Adipocyte (in vitro differentiated cells): ENCODE data around the gene LY6G6C.
A peak's percentile ranks its signal among the peaks of the same experiment; 100 is the strongest.

Experiments used
- DNase-seq: peaks from one replicate; pipeline ENCODE4 v3.0.0-alpha.2; 2015; ENCODE audit warnings: low read depth
- H3K27me3 ChIP-seq: replicated peaks from 2 replicates; pipeline ENCODE4 v1.7.0; 2013; ENCODE audit warnings: mild to moderate bottlenecking, low read length, moderate library complexity; ENCODE audit not compliant: control insufficient read depth, insufficient read depth
- H3K36me3 ChIP-seq: 2 replicates; pipeline ENCODE4 v1.7.0; 2013; ENCODE audit warnings: low read length, mild to moderate bottlenecking, moderate library complexity; ENCODE audit not compliant: control insufficient read depth, insufficient read depth, severe bottlenecking
- H3K4me1 ChIP-seq: 2 replicates; pipeline ENCODE4 v1.7.0; 2013; ENCODE audit warnings: mild to moderate bottlenecking, low read length, moderate library complexity; ENCODE audit not compliant: control insufficient read depth, insufficient read depth
- H3K4me3 ChIP-seq: 2 replicates; pipeline ENCODE4 v1.7.0; 2013; ENCODE audit warnings: mild to moderate bottlenecking, low read length, moderate library complexity
- H3K9ac ChIP-seq: 2 replicates; pipeline ENCODE4 v1.7.0; 2013; ENCODE audit warnings: mild to moderate bottlenecking, low read length, moderate library complexity
- H3K9me3 ChIP-seq: 2 replicates; pipeline ENCODE4 v1.7.0; 2013; ENCODE audit warnings: mild to moderate bottlenecking, low read length, moderate library complexity; ENCODE audit not compliant: control insufficient read depth

The LY6G6C gene, protein sequence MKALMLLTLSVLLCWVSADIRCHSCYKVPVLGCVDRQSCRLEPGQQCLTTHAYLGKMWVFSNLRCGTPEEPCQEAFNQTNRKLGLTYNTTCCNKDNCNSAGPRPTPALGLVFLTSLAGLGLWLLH

DNA sequence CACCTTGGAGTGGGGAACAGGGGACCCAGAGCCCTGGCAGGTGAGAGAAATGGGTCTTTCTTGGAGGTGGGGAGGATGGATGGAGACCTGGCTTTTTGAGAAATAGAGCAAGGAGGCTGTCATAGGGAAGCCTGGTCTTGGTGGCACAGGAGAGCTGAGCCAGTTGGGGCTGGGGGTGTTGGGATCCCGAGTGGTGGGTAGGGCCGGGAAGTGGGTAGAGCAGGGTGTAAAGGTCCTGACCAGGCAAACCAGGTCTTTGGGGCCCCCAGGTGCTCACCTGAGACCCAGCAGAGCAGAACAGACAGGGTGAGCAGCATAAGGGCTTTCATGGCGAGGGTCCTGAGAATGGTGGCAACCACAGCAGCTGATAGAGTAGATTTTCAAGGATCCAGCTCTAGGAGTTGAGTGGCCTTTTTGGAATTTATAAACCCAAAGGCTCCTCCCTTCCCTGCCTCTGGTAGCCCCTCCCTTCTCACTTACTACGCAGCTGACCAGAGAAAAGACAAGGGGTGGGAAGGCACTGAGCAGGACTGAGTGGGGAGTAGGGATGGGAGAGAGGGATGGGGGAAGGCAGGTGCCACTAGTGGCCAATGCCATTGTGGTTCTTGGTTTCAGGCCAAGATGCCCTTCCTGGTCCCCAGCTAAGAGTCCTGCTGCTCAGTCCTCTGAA lies at the start of gene LY6G6C:
TSS of gene LY6G6C (minus strand) at position 396 of the 670 bp plus-strand sequence. CDS start at position 329, 67 bp downstream.
- Histone ChIP-seq H3K36me3 (peaks cover 5% of the 10 kb centered on the region), H3K9ac (no peak within 1 kb of the TSS), H3K9me3 (no peaks in the 10 kb centered on the region), H3K4me1 (no peaks in the 10 kb centered on the region), H3K4me3 (no peak within 1 kb of the TSS), H3K27me3 (peaks cover 2% of the 10 kb centered on the region)
- DNase-seq, result no peak

DNA sequence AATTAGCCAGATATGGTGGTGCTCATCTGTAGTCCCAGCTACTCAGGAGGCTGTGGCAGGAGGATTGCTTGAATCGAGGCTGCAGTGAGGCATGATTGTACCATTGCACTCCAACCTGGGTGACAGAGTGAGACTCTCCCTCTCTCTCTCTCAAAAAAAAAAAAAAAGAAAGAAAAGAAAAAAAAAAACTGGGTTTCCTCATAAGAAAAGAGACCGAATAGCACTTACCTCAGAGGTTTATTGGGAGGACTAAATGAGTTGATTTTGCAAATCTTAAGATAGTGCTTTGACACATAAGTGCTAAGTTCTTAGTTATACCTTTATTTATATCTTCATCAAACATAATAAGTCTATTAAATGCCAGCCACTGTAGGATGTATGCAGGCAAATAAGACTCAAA lies 49.3 kb upstream of the LY6G6C start:
- no peak for DNase-seq
- Histone ChIP-seq H3K9me3 (no peaks in the 10 kb centered on the region), H3K9ac (no peak overlapping the region)

DNA sequence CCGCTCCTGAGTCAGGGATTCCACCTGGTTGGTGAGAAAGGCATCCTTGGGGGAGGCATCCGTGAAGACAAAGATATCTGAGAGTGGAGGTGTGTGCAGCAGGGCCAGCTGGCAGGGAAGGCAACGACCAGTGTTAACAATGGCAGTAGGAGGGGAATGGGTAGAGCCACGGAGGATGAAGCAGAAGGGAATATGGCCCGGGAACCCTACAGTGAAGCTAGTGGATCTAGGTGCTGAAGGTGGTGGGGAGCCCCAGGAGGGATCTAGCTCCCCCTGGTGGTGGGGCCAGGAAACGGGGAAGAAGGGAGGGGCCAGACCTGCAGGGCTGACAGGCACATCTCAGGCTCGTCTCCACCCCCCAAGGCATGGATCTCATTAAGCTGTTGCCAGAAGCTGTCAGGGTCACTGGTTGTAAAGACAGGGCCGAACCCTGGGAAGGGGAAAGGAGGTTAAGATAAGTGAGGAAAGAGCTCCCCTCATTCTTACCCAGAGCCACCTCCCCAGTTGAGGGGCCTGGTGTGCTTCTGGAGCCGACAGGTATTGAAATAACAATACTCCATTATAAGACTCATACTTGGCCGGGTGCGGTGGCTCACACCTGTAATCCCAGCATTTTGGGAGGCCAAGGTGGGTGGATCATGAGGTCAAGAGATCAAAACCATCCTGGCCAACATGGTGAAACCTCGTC lies 48.3 kb upstream of the LY6G6C start:
- H3K27me3 ChIP-seq, result peaks cover 7% of the 10 kb centered on the region
- no peaks in the 10 kb centered on the region for H3K36me3 ChIP-seq
- H3K4me1 ChIP-seq, result no peaks in the 10 kb centered on the region
- H3K9ac ChIP-seq, result no peak overlapping the region
- no peak overlapping the region for H3K4me3 ChIP-seq
- H3K9me3 ChIP-seq, result no peaks in the 10 kb centered on the region
- peak; percentile 42 for DNase-seq

More for the DNA sequence above, 49.3 kb upstream of the LY6G6C start:
- Histone ChIP-seq H3K4me1 (no peaks in the 10 kb centered on the region), H3K36me3 (no peaks in the 10 kb centered on the region), H3K27me3 (peaks cover 6% of the 10 kb centered on the region), H3K4me3 (no peak overlapping the region)

DNA sequence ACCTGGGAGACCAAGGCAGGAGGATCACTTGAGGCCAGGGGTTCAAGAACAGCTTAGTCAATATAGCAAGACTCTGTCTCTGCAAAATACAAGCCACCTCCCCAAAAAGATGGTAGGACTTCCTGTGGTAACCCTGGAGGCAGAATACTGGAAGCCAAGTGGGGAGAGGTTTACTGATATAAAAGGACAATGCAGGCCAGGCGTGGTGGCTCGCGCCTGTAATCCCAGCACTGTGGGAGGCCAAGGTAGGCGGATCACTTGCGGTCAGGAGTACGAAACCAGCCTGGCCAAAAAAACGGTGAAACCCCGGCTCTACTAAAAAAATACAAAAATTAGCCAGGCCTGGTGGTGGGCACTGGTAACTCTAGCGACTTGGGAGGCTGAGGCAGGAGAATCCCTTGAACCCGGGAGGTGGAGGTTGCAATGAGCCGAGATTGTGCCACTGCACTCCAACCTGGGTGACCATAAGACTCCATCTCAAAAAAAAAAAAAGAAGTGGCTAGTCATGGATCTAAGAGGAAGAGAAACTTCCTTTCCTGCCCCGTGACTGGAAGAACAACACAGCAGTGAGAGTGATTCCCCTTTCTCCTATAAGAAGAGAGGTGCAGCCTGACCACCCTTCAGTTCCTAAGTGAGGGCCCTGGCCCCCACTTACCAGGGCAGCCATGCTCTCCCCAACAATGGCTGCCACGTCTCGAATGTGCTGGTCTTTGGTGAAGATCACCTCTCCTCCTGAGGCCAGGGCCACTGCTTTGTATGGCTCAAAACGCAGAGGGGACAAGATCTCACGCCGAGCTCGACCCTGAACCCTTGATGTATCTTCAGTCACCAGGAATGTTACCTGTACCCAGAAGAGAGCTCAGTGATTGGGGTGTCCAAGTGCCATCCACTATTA lies 47.1 kb upstream of the LY6G6C start:
- no peak overlapping the region for H3K4me3 ChIP-seq
- peaks cover 7% of the 10 kb centered on the region for H3K27me3 ChIP-seq
- no peak overlapping the region for H3K9ac ChIP-seq
- no peak for DNase-seq
- H3K4me1 ChIP-seq, result no peaks in the 10 kb centered on the region
- H3K9me3 ChIP-seq, result no peaks in the 10 kb centered on the region
- H3K36me3 ChIP-seq, result no peaks in the 10 kb centered on the region

DNA sequence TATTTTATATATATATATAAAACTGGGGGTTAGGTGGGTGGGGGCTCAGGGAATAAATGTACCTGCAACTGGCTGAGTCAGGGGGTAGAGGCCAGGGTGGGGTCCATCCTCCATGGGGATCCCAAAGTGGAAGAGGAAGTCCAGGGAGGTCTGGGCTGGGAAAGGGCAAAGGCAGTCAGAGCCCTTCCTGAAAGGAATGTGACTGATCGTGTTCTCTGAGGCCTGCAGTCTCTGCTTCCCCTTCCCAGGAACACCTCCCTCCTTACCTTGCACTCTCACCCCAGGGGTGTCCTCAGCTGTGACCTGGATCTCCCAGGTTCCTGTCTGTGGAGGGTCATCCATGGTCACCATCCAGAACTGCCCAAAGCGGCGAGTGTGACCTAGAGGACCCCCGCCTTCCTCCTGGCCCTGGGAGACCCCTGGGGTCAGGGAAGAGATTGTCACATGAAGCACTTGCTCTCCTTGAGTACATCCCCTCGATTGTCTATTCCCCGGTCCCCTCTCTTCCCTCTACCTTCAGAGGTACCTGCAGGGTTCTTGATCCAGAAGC lies 45.6 kb upstream of the LY6G6C start:
- DNase-seq, result no peak
- H3K27me3 ChIP-seq, result peaks cover 7% of the 10 kb centered on the region
- no peaks in the 10 kb centered on the region for H3K9me3 ChIP-seq
- no peaks in the 10 kb centered on the region for H3K36me3 ChIP-seq
- no peak overlapping the region for H3K4me3 ChIP-seq
- H3K9ac ChIP-seq, result no peak overlapping the region
- no peaks in the 10 kb centered on the region for H3K4me1 ChIP-seq

DNA sequence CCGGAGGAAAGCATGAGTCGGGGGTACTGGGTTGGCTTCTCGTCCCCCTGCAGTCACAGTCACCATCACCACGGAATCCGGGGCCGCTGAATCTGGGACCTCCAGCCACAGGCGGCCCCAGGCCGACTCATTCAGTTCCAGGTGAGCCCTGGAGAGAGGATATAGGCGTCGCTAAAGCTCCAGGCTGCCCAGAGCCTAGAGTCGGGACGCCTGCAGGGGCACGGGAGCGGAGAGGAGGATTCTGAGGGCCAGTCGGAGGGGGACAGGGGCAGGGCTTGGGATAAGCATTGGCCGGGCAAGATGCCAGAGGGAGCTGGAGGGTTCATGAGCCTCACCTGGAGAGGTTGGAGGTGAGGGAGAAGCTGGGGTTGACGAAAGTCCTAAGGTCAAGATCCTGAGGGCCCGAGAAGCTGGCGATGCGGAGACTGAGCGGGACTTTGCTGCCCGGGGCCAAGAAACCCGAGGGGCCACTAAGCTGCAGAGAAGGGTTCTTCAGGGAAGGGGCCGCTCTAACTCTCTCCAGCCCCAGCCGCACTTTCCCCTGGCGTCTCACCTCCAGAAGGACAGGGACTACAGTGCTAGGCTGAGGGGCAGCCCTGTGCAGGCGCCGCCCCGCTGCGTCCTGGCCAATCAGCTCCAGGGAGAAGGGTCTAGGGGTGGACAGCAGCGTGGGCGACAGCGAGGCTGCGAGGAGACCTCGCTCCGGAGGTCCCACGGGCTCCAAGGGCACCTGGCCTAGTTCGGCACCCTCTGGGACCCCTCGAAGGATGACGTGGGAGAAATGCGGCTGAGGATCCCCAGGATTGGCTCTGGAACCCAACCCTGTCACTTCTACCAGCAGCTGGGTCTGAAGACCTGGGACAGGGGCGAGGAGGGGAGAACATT lies 44.6 kb upstream of the LY6G6C start:
- DNase-seq, result peak; percentile 38
- H3K9me3 ChIP-seq, result no peaks in the 10 kb centered on the region
- H3K9ac ChIP-seq, result no peak overlapping the region
- H3K4me3 ChIP-seq, result peak overlapping the region; percentile 33
- H3K4me1 ChIP-seq, result no peaks in the 10 kb centered on the region
- H3K36me3 ChIP-seq, result no peaks in the 10 kb centered on the region
- H3K27me3 ChIP-seq, result peaks cover 7% of the 10 kb centered on the region

DNA sequence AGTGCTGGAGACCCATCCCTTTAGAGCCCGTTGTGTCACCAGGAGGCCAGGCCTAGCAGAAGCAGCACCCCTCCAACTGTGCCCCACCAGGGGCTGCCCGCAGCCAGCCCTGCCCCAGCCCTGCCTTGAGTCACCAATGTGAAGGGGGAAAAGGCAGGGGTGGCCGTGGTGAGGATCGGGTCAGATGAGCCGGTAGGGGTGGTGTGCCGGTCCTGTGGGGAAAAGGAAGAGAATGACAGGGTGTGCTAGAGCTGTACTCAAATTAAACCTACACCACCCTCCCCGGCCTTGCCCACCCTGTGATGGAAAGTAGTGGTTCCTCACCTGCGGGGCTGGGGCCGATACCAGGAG lies 44.0 kb upstream of the LY6G6C start:
- Histone ChIP-seq H3K9me3 (no peaks in the 10 kb centered on the region), H3K4me3 (no peak overlapping the region)
- no peak for DNase-seq

DNA sequence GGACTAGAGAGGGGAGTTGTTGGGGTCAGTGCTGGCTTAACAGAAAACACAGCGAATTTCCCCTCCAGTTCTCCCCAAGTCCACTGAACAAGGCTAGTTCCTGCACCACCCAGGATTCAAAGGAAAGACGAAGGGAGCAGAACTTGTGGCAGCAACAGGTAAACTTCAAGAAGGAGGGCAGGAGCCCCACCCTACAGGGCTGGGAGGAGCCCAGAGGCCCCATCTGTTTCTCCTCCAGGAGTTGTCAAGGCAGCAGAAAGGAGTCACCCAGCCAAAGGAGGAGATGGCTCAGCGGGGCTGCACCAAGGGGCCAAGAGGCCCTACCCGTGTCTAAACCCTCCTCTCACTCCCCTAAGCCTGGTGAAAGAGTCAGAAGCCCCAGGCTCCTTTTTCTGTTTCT lies 42.7 kb upstream of the LY6G6C start:
- Histone ChIP-seq H3K9me3 (no peaks in the 10 kb centered on the region), H3K9ac (no peak overlapping the region), H3K27me3 (peaks cover 7% of the 10 kb centered on the region), H3K4me3 (no peak overlapping the region), H3K36me3 (no peaks in the 10 kb centered on the region), H3K4me1 (no peaks in the 10 kb centered on the region)
- DNase-seq, result no peak

More for the DNA sequence above, 44.0 kb upstream of the LY6G6C start:
- Histone ChIP-seq H3K4me1 (no peaks in the 10 kb centered on the region), H3K36me3 (no peaks in the 10 kb centered on the region), H3K9ac (no peak overlapping the region), H3K27me3 (peaks cover 7% of the 10 kb centered on the region)

DNA sequence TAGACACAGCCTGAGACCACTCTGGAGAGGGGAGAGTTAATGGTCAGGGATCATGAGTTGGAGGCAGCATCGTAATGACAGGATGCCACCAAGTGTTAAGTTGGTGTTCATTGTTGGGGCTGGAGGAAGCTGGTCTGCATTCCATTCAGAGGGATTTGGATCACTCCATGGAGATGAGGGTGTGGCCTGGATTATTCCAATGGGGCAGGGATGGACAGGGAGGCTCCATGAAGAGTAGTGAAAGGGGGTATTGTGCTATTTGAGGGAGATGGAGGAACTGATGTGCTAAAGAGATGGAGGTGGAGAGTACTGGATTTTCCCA lies 42.0 kb upstream of the LY6G6C start:
- H3K9ac ChIP-seq, result no peak overlapping the region
- no peaks in the 10 kb centered on the region for H3K4me1 ChIP-seq
- DNase-seq, result peak; percentile 47
- peaks cover 7% of the 10 kb centered on the region for H3K27me3 ChIP-seq
- H3K9me3 ChIP-seq, result no peaks in the 10 kb centered on the region
- no peaks in the 10 kb centered on the region for H3K36me3 ChIP-seq
- H3K4me3 ChIP-seq, result no peak overlapping the region

DNA sequence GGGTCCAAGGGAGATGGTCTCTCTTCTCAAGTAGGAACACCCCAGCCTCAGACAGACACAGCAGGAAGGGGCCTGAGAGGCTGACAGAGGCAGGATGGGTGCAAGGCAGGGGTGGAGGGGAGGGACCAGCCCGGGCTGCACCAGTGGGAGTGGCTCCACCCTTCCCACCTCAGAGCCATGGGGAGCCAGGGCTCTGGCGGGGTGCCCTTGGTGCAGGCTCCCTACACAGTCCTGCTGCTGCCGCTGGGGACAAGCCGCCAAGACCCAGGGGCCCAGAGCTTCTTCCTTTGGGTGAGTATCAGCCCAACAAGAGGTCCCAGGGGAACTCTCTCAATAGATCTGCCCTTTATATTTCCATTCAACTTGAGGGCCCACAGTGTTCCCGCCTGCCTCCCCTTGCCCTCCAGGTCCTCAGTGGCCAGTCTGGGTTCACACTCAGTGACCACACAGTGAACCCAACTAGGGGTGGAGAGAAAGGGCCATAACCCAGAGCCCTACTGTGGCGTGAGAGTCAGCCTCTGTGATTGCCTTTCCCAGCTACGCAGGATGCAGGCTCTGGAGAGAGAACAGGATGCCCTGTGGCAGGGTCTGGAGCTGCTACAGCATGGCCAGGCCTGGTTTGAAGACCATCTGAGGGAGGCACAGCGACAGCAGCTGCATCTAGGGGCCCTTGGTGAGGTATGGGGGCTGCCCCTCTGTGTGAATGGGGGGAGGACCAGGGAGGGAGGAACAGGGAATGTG lies 41.5 kb upstream of the LY6G6C start:
- H3K4me1 ChIP-seq, result no peaks in the 10 kb centered on the region
- DNase-seq, result no peak

More for the DNA sequence above, 41.5 kb upstream of the LY6G6C start:
- Histone ChIP-seq H3K9ac (no peak overlapping the region), H3K4me3 (no peak overlapping the region), H3K36me3 (no peaks in the 10 kb centered on the region), H3K27me3 (peaks cover 7% of the 10 kb centered on the region), H3K9me3 (no peaks in the 10 kb centered on the region)
